K562 (cell line): ENCODE results near the gene ZNF629.

ENCODE experiments used
- MTA3 ChIP-seq: fragments of 450-650 bp; formaldehyde crosslinking; IDR thresholded peaks from 2 replicates; pipeline ENCODE4 v1.6.1; 2017; ENCODE audit warnings: mild to moderate bottlenecking, borderline replicate concordance
- POLR2AphosphoS2 ChIP-seq: IDR thresholded peaks from 2 replicates; pipeline ENCODE4 v1.6.1; 2012; ENCODE audit warnings: low read length, improper control_type of control experiment
- SAP30 ChIP-seq: fragments of 200-600 bp; sonication (generic); IDR thresholded peaks from 2 replicates; pipeline ENCODE4 v1.6.1; 2012; ENCODE audit warnings: borderline replicate concordance, low read depth, mild to moderate bottlenecking, moderate library complexity, low read length, control low read depth, inconsistent platforms; ENCODE audit not compliant: insufficient read depth, poor library complexity, severe bottlenecking
- SMAD2 ChIP-seq: fragments of 150-350 bp; IDR thresholded peaks from 2 replicates; pipeline ENCODE4 v1.6.1; 2014; ENCODE audit warnings: low read depth, mild to moderate bottlenecking, low read length
- TRIM24 ChIP-seq, 2 experiments: fragments of 450-650 bp; IDR thresholded peaks; 2 replicates each; pipeline ENCODE4 v1.6.1; 2016
- ZNF785 ChIP-seq: fragments of 250-450 bp; sonication (Bioruptor Pico); IDR thresholded peaks from 2 replicates; pipeline ENCODE4 v1.4.0; 2020; ENCODE audit warnings: mild to moderate bottlenecking

- TF ChIP-seq ZNF785 (CRISPR knock-in tag) (no peak), TRIM24 (IDR thresholded peaks at IDR 0.05) (no peak), SAP30 (no peak), POLR2AphosphoS2 (no peak), SMAD2 (no peak), MTA3 (no peak)
These were observed 40.3 kb downstream of the ZNF629 start for GRCh38 chr16:30746638-30747175.
